Heart right ventricle (tissue), 16 donors: ENCODE data around the gene HAPSTR1. TPM values are rescaled to one million over a fixed set of nuclear protein-coding genes. Genes with fewer than 3 reads are reported as not detected.

Experiments used
- ATAC-seq, 8 donors: fragments of 200-7000 bp; cut with Tn5 transposase; one replicate each; pipeline ENCODE4 v1.9.1; 2020; ENCODE audit warnings: mild to moderate bottlenecking in 8 of 8, moderate library complexity in 8 of 8, moderate number of reproducible peaks in 1 of 8
- DNase-seq, 2 donors: peaks; one replicate each; pipeline ENCODE4 v3.0.0-alpha.2; 2020
- H3K27ac ChIP-seq, 10 donors: fragments of 200-600 bp; sonication (generic) in 2 of 10; one replicate each; pipeline versions ENCODE4 v1.5.0 to v1.8.0; 2020 to 2022; ENCODE audit warnings: mild to moderate bottlenecking in 3 of 10
- H3K27me3 ChIP-seq, 7 donors: fragments of 200-600 bp; one replicate each; pipeline ENCODE4 v1.8.0; 2021 to 2022; ENCODE audit warnings: mild to moderate bottlenecking in 2 of 7
- H3K36me3 ChIP-seq, 9 donors: fragments of 200-600 bp; sonication (generic) in 1 of 9; one replicate each; pipeline versions ENCODE4 v1.5.0 to v1.8.0; 2020 to 2022; ENCODE audit warnings: mild to moderate bottlenecking in 2 of 9
- H3K4me1 ChIP-seq, 9 donors: fragments of 200-600 bp; sonication (generic) in 1 of 9; one replicate each; pipeline versions ENCODE4 v1.5.0 to v1.8.0; 2020 to 2022; ENCODE audit warnings: mild to moderate bottlenecking in 4 of 9
- H3K4me3 ChIP-seq, 10 donors: fragments of 200-600 bp; sonication (generic) in 2 of 10; one replicate each; pipeline versions ENCODE4 v1.5.0 to v1.8.0; 2020 to 2022; ENCODE audit warnings: mild to moderate bottlenecking in 7 of 10, moderate library complexity in 2 of 10
- H3K9me3 ChIP-seq, 11 donors: fragments of 200-600 bp in 10 of 11; sonication (generic) in 2 of 11; one replicate each; pipeline versions ENCODE4 v1.5.0 to v1.8.0; 2013 to 2022; ENCODE audit warnings: mild to moderate bottlenecking in 2 of 11, control low read depth in 1 of 11, moderate library complexity in 1 of 11
- WGBS, 2 donors: extraction: QIAGEN DNeasy Blood & Tissue Kit; methylation state at CpG; one replicate each; pipeline ENCODE4 v1.1.7; 2013; ENCODE audit warnings: inconsistent platforms in 1 of 2; 5-methylcytosine and 5-hydroxymethylcytosine counted together
- intact Hi-C, 10 donors: fragments of 100-400 bp; cut with DNase I; formaldehyde crosslinking; loops; one replicate each; pipeline versions ENCODE4 v1.11.1 to v1.14.2; 2022
- polyA plus RNA-seq, 2 donors: library from polyadenylated mRNA; stranded (reverse); fragments of 200-250 nt; gene quantifications; one replicate each; pipeline ENCODE4 v1.2.3, GENCODE V29; 2013
- total RNA-seq, 10 donors: library from RNA; stranded (reverse); fragmentation: NEBNext Ultra II Directional in 3 of 10; extraction: Animal tissue kit (Norgen Biotek cat#: 25700) in 3 of 10; gene quantifications; one replicate each; pipeline versions ENCODE4 v1.2.1 to v1.2.4, GENCODE V29; 2021 to 2023
- TF ChIP-seq, protein P1 (sequence below), 9 donors: fragments of 200-600 bp; sonication (generic) in 2 of 9; IDR thresholded peaks; one replicate each; pipeline versions ENCODE4 v1.5.0 to v1.8.0; 2021 to 2022; ENCODE audit warnings: antibody characterized with exemption in 9 of 9, mild to moderate bottlenecking in 5 of 9, moderate library complexity in 1 of 9
- donor health status: Arrhythmogenic right ventricular cardiomyopathy.
- donor health status: ischemic (EF 13 %, LVEDD 7.1; RV severe dilation, severe dysfunction).
- donor health status: healthy with polysubstance abuse.
- donor health status: DM: no; HTN: yes; CAD: no.
- donor health status: DM: no; HTN: no; CAD: no.
- donor health status: ischemic (EF 25% LVEDD 6.9; RV normal size, moderate dysfunction).
- donor health status: ischemic (EF 25% LVEDD 5.7; RV mildly dilated, moderate dysfunction).
- donor health status: healthy.
- donor health status: DM: yes; HTN: yes; CAD: no.
- donor health status: Ischemic cardiomyopathy.
- donor health status: ischemic (EF 35%, LVEDD 5.7; RV mildly dilated, moderate dysfunction).
- donor health status: nonischemic (EF 11% LVEDD 7.7; RV severe dilation, severe dysfunction).
- donor health status: DM: yes; HTN: yes; CAD: no.
- donor health status: PGD.
- donor health status: ischemic (EF 29% LVEDD 5.4; RV normal size, mild dysfunction).
- donor health status: nonischemic (EF 23%, LVEDD 6.1; RV moderate dilation, normal function).

The HAPSTR1 gene
- total and polyA plus RNA-seq, 12 donors: 10.2 to 74.7 (median 63.7) TPM

DNA sequence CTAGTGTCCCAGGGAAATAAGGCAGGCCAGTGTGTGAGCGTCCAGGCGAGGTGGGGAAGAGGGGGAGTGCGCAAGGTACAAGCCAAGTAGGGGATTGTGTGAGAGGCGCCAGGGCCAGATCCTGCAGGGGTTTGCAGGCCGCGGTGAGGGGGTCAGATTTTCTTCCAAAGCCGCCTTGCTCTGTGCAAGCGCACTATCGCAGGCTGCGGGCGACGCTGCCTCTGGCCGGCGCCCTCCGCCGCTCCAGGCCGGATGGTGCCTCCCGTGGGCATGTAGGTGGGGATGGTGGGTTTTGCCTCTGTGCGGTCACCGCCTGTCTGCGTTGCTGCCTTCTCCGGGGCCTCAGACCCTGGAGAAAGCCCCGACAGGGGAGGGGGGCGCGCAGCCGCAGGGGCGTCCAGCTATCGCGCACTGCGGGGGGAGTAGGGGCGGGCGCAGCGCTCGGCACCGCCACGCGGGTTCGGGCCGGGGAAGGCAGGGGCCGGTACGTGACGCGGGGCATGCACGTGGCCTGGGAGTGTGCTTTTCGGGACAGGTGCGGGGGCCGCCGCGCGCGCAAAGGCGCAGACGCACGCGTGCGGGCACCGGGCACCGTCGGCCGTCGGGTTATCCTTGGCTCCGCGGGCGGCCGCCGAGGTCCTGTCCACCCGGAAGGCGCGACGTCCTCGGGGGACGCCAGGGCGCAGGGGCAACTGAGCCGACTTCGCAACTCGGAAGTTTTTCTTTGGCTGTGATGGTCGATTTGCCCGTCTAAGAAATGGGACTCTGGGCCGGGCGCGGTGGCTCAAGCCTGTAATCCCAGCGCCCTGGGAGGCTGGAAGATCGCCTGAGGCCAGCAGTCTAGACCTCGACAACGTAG, 1.1 kb upstream of the HAPSTR1 start:
- H3K36me3 ChIP-seq: peaks cover 0 to 26% (median 0%) of the 10 kb centered on the region in 9 donors
- peak overlapping the region; percentile 60 to 96 (median 90) for H3K27ac ChIP-seq
- no peaks in the 10 kb centered on the region for H3K27me3 ChIP-seq
- intact Hi-C loops: loop anchor here in 4 of 10 donors (5.0 to 10.0 kb wide), 4 partner anchors 43 to 136 kb away; partner anchors contain the start of gene USP7 (in 3 of the 4)
- H3K4me1 ChIP-seq: peaks cover 8 to 39% (median 32%) of the 10 kb centered on the region in 9 donors
- DNase-seq (peak; percentile 36 to 54), ATAC-seq (peak; percentile 1 to 54 (median 4))
- TF ChIP-seq, protein P1, sequence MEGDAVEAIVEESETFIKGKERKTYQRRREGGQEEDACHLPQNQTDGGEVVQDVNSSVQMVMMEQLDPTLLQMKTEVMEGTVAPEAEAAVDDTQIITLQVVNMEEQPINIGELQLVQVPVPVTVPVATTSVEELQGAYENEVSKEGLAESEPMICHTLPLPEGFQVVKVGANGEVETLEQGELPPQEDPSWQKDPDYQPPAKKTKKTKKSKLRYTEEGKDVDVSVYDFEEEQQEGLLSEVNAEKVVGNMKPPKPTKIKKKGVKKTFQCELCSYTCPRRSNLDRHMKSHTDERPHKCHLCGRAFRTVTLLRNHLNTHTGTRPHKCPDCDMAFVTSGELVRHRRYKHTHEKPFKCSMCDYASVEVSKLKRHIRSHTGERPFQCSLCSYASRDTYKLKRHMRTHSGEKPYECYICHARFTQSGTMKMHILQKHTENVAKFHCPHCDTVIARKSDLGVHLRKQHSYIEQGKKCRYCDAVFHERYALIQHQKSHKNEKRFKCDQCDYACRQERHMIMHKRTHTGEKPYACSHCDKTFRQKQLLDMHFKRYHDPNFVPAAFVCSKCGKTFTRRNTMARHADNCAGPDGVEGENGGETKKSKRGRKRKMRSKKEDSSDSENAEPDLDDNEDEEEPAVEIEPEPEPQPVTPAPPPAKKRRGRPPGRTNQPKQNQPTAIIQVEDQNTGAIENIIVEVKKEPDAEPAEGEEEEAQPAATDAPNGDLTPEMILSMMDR (IDR thresholded peaks at IDR 0.05): peak in 2 of 9 donors; percentile 17 to 29
- WGBS, 2 donors: 2 to 3% methylated on average over 71 to 85 of the region's 85 CpGs
- peak overlapping the region; percentile 37 to 98 (median 64) for H3K4me3 ChIP-seq
- no peaks in the 10 kb centered on the region for H3K9me3 ChIP-seq

DNA sequence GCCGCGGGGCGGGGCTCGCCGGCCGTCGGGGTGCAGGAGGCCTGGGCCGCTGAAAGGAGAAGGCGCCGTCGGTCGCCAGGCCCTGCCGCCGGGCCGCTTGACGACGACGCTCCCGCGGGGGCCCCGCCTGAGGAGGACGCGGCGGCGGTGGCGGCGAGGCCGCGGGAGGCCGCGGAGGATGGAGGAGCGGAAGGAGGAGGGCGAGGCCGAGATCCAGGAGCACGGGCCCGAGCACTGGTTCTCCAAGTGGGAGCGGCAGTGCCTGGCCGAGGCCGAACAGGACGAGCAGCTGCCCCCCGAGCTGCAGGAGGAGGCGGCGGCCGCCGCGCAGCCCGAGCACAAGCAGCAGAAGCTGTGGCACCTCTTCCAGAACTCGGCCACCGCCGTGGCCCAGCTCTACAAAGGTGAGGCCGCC, 430 bp downstream of the HAPSTR1 start:
- H3K9me3 ChIP-seq: no peaks in the 10 kb centered on the region
- peaks cover 14 to 54% (median 47%) of the 10 kb centered on the region in 9 donors for H3K4me1 ChIP-seq
- WGBS, 2 donors: 0% methylated on average over 29 to 51 of the region's 51 CpGs
- peak in 1 of 2 donors; percentile 41 for DNase-seq
- H3K36me3 ChIP-seq: peaks cover 0 to 42% (median 0%) of the 10 kb centered on the region in 9 donors
- peak overlapping the region; percentile 96 to 100 (median 99) for H3K27ac ChIP-seq
- H3K4me3 ChIP-seq: peak overlapping the region; percentile 80 to 98 (median 94)
- H3K27me3 ChIP-seq: no peaks in the 10 kb centered on the region
- TF ChIP-seq, protein P1 (IDR thresholded peaks at IDR 0.05): no peak
- intact Hi-C loops: loop anchor here in 4 of 10 donors (2.0 to 10.0 kb wide), 5 partner anchors 45 to 137 kb away; partner anchors contain the start of gene USP7 (in 3 of the 4)
- ATAC-seq: peak in 4 of 8 donors; percentile 1 to 13 (median 7)

DNA sequence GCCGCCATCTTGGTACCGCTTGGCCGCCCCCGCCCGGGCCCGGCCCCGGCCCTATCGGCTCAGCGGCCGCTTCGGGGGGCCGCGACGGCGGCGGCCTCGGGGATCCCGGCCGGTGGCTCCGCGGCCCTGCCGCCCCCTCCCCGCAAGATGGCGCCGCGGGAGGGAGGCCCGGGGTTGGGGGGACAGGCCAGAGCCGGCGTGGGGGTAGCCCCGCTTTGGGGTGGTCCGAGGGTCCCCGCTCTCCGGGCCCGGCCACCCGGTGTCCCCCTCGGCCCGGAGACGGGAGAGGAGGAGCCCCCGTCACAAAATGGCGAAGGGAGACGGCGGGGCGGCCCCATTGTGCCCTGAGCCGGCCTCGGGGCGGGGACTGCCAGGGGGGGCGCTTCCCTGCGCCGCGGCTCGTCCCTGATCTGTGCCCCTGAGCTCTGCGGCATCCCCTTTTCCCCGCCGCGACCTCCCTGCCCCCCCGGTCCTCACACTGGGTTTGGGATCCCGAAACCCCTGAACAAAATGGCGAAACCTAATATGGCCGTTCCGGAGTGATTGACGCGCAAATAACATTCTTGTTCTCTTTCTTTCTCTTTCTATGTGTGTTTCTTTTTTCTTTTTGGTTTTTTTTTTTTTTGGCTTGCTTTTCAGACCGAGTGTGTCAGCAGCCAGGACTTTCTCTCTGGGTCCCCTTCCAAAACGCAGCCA, 986 bp downstream of the HAPSTR1 start:
- peak; percentile 55 to 60 for DNase-seq
- Histone ChIP-seq H3K9me3 (no peaks in the 10 kb centered on the region), H3K27me3 (no peaks in the 10 kb centered on the region), H3K27ac (peak overlapping the region; percentile 96 to 100 (median 99)), H3K36me3 (peaks cover 0 to 47% (median 0%) of the 10 kb centered on the region in 9 donors), H3K4me1 (peaks cover 17 to 59% (median 53%) of the 10 kb centered on the region in 9 donors), H3K4me3 (peak overlapping the region; percentile 80 to 98 (median 94))
- TF ChIP-seq, protein P1 (IDR thresholded peaks at IDR 0.05): peak in 5 of 9 donors; percentile 10 to 37 (median 27)
- intact Hi-C loops: loop anchor here in 4 of 10 donors (2.0 to 10.0 kb wide), 5 partner anchors 45 to 138 kb away; partner anchors contain the start of gene USP7 (in 3 of the 4)
- 0% methylated on average over 52 to 63 of the region's 64 CpGs for WGBS, 2 donors
- peak in 5 of 8 donors; percentile 3 to 18 (median 8) for ATAC-seq

DNA sequence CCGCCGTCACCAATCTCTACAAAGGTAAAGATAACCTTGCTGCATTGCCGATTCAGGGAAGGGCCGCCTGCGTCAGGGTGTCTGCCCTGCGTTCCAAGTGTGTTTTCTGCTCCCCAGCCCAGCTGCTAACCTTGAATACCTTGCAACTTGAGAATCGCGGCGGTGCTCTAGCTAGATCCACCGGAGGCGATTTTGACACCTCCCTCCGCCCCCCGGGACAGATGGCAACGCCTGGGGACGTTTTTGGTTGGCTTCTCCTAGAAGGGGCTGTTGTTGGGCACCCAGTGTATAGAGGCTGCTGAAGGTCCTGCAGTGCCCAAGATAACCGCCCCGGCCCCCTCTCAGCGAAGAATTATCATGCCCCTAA, 1.5 kb downstream of the HAPSTR1 start:
- 1 to 2% methylated on average over 18 of the region's 18 CpGs for WGBS, 2 donors
- peaks cover 0 to 53% (median 0%) of the 10 kb centered on the region in 9 donors for H3K36me3 ChIP-seq
- peak overlapping the region; percentile 96 to 100 (median 99) for H3K27ac ChIP-seq
- intact Hi-C loops: loop anchor here in 4 of 10 donors (2.0 to 10.0 kb wide), 5 partner anchors 46 to 138 kb away; partner anchors contain the start of gene USP7 (in 3 of the 4)
- H3K27me3 ChIP-seq: no peaks in the 10 kb centered on the region
- TF ChIP-seq, protein P1 (IDR thresholded peaks at IDR 0.05): no peak
- DNase-seq: peak; percentile 23 to 30
- peak overlapping the region; percentile 80 to 98 (median 94) for H3K4me3 ChIP-seq
- H3K4me1 ChIP-seq: peaks cover 22 to 64% (median 58%) of the 10 kb centered on the region in 9 donors
- H3K9me3 ChIP-seq: no peaks in the 10 kb centered on the region
- no peak for ATAC-seq
